GM12878 (cell line): ENCODE results near the gene FSIP1. TPM values are rescaled to one million over a fixed set of nuclear protein-coding genes. Genes with fewer than 3 reads are reported as not detected.

Experiments
- ATAC-seq: fragments of 200-7000 bp; cut with Tn5 transposase; 3 replicates; pipeline ENCODE4 v1.9.1; 2020; ENCODE audit warnings: mild to moderate bottlenecking, moderate library complexity
- BruUV-seq: library from RNA; stranded (reverse); fragments of 400-500 nt; replicated peaks from 2 replicates; lab custom pipeline; 2021; lab: Mats Ljungman, UMichigan
- CTCF ChIA-PET: fragments of 300-600 bp; sonication (Branson Sonifier 250); formaldehyde crosslinking; extraction: SDS; loops from one replicate; lab custom pipeline; 2021; ENCODE audit warnings: inconsistent platforms; lab: Yijun Ruan, JAX
- POLR2A ChIA-PET: fragments of 350-600 bp; formaldehyde crosslinking; extraction: SDS; loops from one replicate; lab custom pipeline; 2021; ENCODE audit warnings: inconsistent platforms; lab: Charles Lee
- RAD21 ChIA-PET: fragments of 300-600 bp; sonication (Branson Sonifier 250); formaldehyde crosslinking; loops from one replicate; lab custom pipeline; 2023; ENCODE audit warnings: antibody characterized with exemption; ENCODE audit not compliant: unreplicated experiment; lab: Charles Lee
- SMC1A ChIA-PET: fragments of 300-600 bp; sonication (Branson Sonifier 250); formaldehyde crosslinking; loops from one replicate; lab custom pipeline; 2023; ENCODE audit not compliant: unreplicated experiment, uncharacterized antibody; lab: Charles Lee
- DNase-seq: peaks from one replicate; pipeline ENCODE4 v3.0.0-alpha.2; 2011; ENCODE audit warnings: low read depth, low spot score
- FAIRE-seq: peaks from 3 replicates; lab custom pipeline; 2011; peaks lifted over from hg19 to GRCh38; lab: Jason Lieb, UNC
- H2AFZ ChIP-seq: 2 replicates; pipeline ENCODE4 v1.6.0; 2011; ENCODE audit warnings: low read depth, low read length, control low read depth; ENCODE audit not compliant: control insufficient read depth
- H3K27ac ChIP-seq: 2 replicates; pipeline ENCODE4 v1.5.1; 2011; ENCODE audit warnings: control low read depth; ENCODE audit not compliant: control insufficient read depth, insufficient read depth
- H3K27me3 ChIP-seq, 2 experiments: replicated peaks in 1 of 2; 2 replicates each; pipeline versions ENCODE4 v1.6.0 to v1.6.1; 2011; ENCODE audit warnings: low read length in 1 of 2; ENCODE audit not compliant: control insufficient read depth in 2 of 2, insufficient read depth in 2 of 2
- H3K36me3 ChIP-seq, 2 experiments: 2 replicates each; pipeline ENCODE4 v1.5.1; 2011; ENCODE audit warnings: low read length in 1 of 2; ENCODE audit not compliant: control insufficient read depth in 2 of 2, insufficient read depth in 2 of 2
- H3K4me1 ChIP-seq: 2 replicates; pipeline ENCODE4 v1.6.1; 2011; ENCODE audit warnings: mild to moderate bottlenecking, low read length, moderate library complexity, mixed read lengths; ENCODE audit not compliant: control insufficient read depth, insufficient read depth
- H3K4me2 ChIP-seq: 2 replicates; pipeline ENCODE4 v1.6.0; 2011; ENCODE audit warnings: control low read depth; ENCODE audit not compliant: control insufficient read depth, insufficient read depth
- H3K4me3 ChIP-seq: fragments of 200-600 bp; sonication (generic); 2 replicates; pipeline ENCODE4 v1.5.1; 2016
- H3K79me2 ChIP-seq: 2 replicates; pipeline ENCODE4 v1.6.0; 2011; ENCODE audit warnings: low read length; ENCODE audit not compliant: control insufficient read depth, insufficient read depth
- H3K9ac ChIP-seq: 2 replicates; pipeline ENCODE4 v1.8.0; 2011; ENCODE audit warnings: low read length, control low read depth, mixed read lengths; ENCODE audit not compliant: control insufficient read depth, insufficient read depth
- H3K9me3 ChIP-seq: replicated peaks from 3 replicates; pipeline ENCODE4 v1.5.1; 2011; ENCODE audit warnings: mild to moderate bottlenecking, low read length; ENCODE audit not compliant: control insufficient read depth, insufficient read depth
- H4K20me1 ChIP-seq: 2 replicates; pipeline ENCODE4 v1.6.0; 2011; ENCODE audit not compliant: control insufficient read depth, insufficient read depth
- BACH1 ChIP-seq: fragments of 450-650 bp; IDR thresholded peaks from 2 replicates; pipeline ENCODE4 v1.6.1; 2017; ENCODE audit warnings: mild to moderate bottlenecking, borderline replicate concordance
- NFYA ChIP-seq: IDR thresholded peaks from 2 replicates; pipeline ENCODE4 v1.6.1; 2011; ENCODE audit warnings: low read depth, mild to moderate bottlenecking, low read length, improper control_type of control experiment, borderline replicate concordance
- NR2F1 ChIP-seq: fragments of 450-650 bp; conservative IDR thresholded peaks from 2 replicates; pipeline ENCODE4 v1.6.1; 2017; ENCODE audit warnings: mild to moderate bottlenecking
- SMC3 ChIP-seq: IDR thresholded peaks from 2 replicates; pipeline ENCODE4 v1.6.1; 2011; ENCODE audit warnings: low read length, improper control_type of control experiment, borderline replicate concordance
- WGBS: methylation state at CpG from one replicate; pipeline ENCODE4 v1.1.6; 2016; ENCODE audit warnings: low lambda C conversion rate; ENCODE audit not compliant: insufficient replicate concordance, insufficient coverage; ENCODE audit errors: missing lambda C conversion rate; 5-methylcytosine and 5-hydroxymethylcytosine counted together
- in situ Hi-C: fragments of 300-500 bp; cut with MboI; formaldehyde crosslinking; loops from 9 replicates; pipeline ENCODE4 v1.14.3; 2018; ENCODE audit warnings: mixed read lengths
- intact Hi-C: fragments of 100-400 bp; cut with micrococcal nuclease; formaldehyde crosslinking; loops from one replicate; pipeline ENCODE4 v1.14.2; 2022; ENCODE audit not compliant: unreplicated experiment
- polyA plus RNA-seq, 11 experiments: library from polyadenylated mRNA; depleted of rRNA in 4 of 11; unstranded in 6 of 11; stranded (reverse) in 5 of 11; fragments of >200 nt; fragmentation: Nextera tagmentation in 4 of 11; fragmentation: Illumina TruSeq in 1 of 11; extraction: Ambion mirVana in 4 of 11; extraction: Trizol in 1 of 11; gene quantifications; 1 replicate in 1 of 11; 2 replicates in 10 of 11; pipeline versions ENCODE4 v1.2.1 to v1.2.3, GENCODE V29; 2011 to 2016; ENCODE audit warnings: inconsistent platforms in 2 of 11, missing spikeins in 2 of 11, low read depth in 1 of 11
- total RNA-seq, 4 experiments: library from RNA; depleted of rRNA in 3 of 4; stranded (reverse); fragments of >200 nt in 3 of 4; fragmentation: Illumina TruSeq in 1 of 4; extraction: Trizol in 1 of 4; gene quantifications; 2 replicates each; pipeline versions ENCODE4 v1.2.1 to v1.2.3, GENCODE V29; 2013 to 2021

Gene FSIP1
- total and polyA plus RNA-seq, 10 of the 15 experiments (the other 5 are each of a cell fraction or from before 2014, with no cell fraction given) = 0.15 to 0.67 (median 0.35) TPM

- ATAC-seq = no peak
- BruUV-seq = no TSS peak
- Histone ChIP-seq H3K9me3 (no peaks in the 10 kb centered on the region), H4K20me1 (no peaks in the 10 kb centered on the region), H3K4me1 (no peaks in the 10 kb centered on the region), H3K4me2 (no peak overlapping the region), H3K9ac (no peak overlapping the region), H3K4me3 (no peak overlapping the region), H3K36me3 (no peaks in the 10 kb centered on the region), H2AFZ (no peak overlapping the region), H3K79me2 (no peaks in the 10 kb centered on the region), H3K27me3 (peaks cover 4 to 5% of the 10 kb centered on the region in 2 experiments), H3K27ac (no peak overlapping the region)
- CTCF ChIA-PET = interaction anchor here (0.9 to 8.5 kb wide), 6 partner anchors 9 to 1144 kb away, joined by 3 to 68 read pairs (median 3); no protein-coding TSS in a partner anchor
- WGBS = 63% methylated on average over 4 of the region's 4 CpGs
- SMC1A ChIA-PET = interaction anchor here (2.7 kb wide), 1 partner anchor 172 kb away, joined by 27 read pairs; no protein-coding TSS in a partner anchor
- FAIRE-seq = no peak
- in situ Hi-C loops (loop anchor here (25.0 kb wide), 1 partner anchor 773 kb away; no protein-coding TSS in a partner anchor), intact Hi-C loops (no loop called here)
- TF ChIP-seq NFYA (no peak), NR2F1 (no peak)
- POLR2A ChIA-PET = no interaction called here
- RAD21 ChIA-PET = interaction anchor here (0.6 to 2.9 kb wide), 2 partner anchors 172 to 773 kb away, joined by 3 to 23 read pairs; no protein-coding TSS in a partner anchor
- no peak for DNase-seq
Observed at GRCh38 chr15:39585389-39585841, 197.2 kb downstream of the FSIP1 start.

GRCh38 chr15:39584662-39585388, 197.8 kb downstream of the FSIP1 start:
- no peak overlapping the region for H3K27ac ChIP-seq
- ChIA-PET CTCF (interaction anchor here (0.9 to 8.5 kb wide), 5 partner anchors 13 to 461 kb away, joined by 3 to 68 read pairs (median 3); no protein-coding TSS in a partner anchor), POLR2A (no interaction called here), SMC1A (interaction anchor here (2.7 to 3.5 kb wide), 2 partner anchors 172 to 173 kb away, joined by 27 to 34 read pairs; no protein-coding TSS in a partner anchor), RAD21 (interaction anchor here (0.6 to 2.9 kb wide), 4 partner anchors 101 to 772 kb away, joined by 3 to 23 read pairs (median 6); no protein-coding TSS in a partner anchor)
- no peaks in the 10 kb centered on the region for H3K79me2 ChIP-seq
- no peak for DNase-seq
- intact Hi-C loops = loop anchor here (5.0 kb wide), 2 partner anchors 102 to 873 kb away; no protein-coding TSS in a partner anchor
- no peak overlapping the region for H2AFZ ChIP-seq
- peaks cover 4 to 5% of the 10 kb centered on the region in 2 experiments for H3K27me3 ChIP-seq
- in situ Hi-C loops = loop anchor here (5.0 to 25.0 kb wide), 3 partner anchors 458 to 878 kb away; no protein-coding TSS in a partner anchor
- TF ChIP-seq SMC3 = no peak
- TF ChIP-seq BACH1 = no peak
- no peaks in the 10 kb centered on the region for H3K4me1 ChIP-seq
- no peak overlapping the region for H3K4me2 ChIP-seq
- no peaks in the 10 kb centered on the region; the same call in 2 of the 3 replicates for H3K9me3 ChIP-seq
- ATAC-seq = no peak
- no peak overlapping the region for H3K4me3 ChIP-seq
- no TSS peak for BruUV-seq
- H3K9ac ChIP-seq = no peak overlapping the region
- FAIRE-seq = no peak
- H3K36me3 ChIP-seq = no peaks in the 10 kb centered on the region
- no peaks in the 10 kb centered on the region for H4K20me1 ChIP-seq
- 23% methylated on average over 3 of the region's 3 CpGs for WGBS
